GM21825 (cell line): ENCODE data around the gene SHROOM3.

Experiments
- ATAC-seq: cut with Tn5 transposase; IDR thresholded peaks from one replicate; pipeline ENCODE4 v1.9.1; 2021; ENCODE audit warnings: mild to moderate bottlenecking, moderate library complexity; ENCODE audit not compliant: unreplicated experiment

Gene SHROOM3

GRCh38 chr4:76758996-76759395 lies 324.0 kb downstream of the SHROOM3 start:
- no peak for ATAC-seq

- ATAC-seq: no peak
These were observed 325.2 kb downstream of the SHROOM3 start for GRCh38 chr4:76760193-76760592.

GRCh38 chr4:76762137-76763130 lies 327.4 kb downstream of the SHROOM3 start:
- no peak for ATAC-seq

- ATAC-seq: no peak
These were observed 329.2 kb downstream of the SHROOM3 start for GRCh38 chr4:76764251-76764650.

GRCh38 chr4:76765473-76766183 lies 330.6 kb downstream of the SHROOM3 start:
- ATAC-seq: no peak

DNA sequence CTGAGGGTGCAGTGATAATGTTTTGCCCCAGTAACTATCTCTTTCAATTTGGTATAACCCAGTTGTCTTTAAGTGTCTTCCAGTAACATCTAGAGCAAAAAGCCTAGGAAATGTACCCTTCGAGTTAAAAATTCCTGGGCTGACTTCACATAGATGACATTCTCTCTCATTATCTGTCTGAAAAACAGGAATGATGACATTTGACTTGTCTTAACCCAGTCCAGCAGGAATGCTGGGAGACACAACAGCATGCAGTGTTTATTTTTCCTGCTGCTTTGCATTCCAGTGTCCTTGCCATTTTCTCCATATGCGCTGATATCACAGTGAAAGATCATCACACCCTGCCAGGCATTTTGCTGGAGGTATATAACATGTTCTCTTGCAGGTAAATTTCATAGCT lies 333.0 kb downstream of the SHROOM3 start:
- no peak for ATAC-seq

- ATAC-seq: no peak
These were observed 337.6 kb downstream of the SHROOM3 start for GRCh38 chr4:76772498-76773106.

DNA sequence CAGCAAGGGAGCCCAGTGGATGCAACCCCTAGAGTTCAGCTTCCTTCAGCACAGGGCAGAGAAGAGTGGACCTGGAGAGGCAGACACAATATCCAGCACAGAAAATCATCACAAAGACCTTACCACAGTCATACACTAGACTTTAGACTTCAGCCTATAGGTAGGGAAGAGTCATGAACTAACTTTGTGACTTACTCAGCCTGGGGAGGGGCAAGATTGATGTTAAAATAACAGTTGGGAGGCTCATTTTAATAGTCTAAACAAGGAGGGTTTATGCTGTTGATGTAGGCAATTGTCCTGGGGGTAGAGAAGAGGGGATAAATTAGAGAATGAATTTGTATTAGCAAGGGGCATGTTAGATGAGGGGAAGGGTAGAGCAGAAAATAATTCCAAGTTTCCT lies 338.7 kb downstream of the SHROOM3 start:
- no peak for ATAC-seq

DNA sequence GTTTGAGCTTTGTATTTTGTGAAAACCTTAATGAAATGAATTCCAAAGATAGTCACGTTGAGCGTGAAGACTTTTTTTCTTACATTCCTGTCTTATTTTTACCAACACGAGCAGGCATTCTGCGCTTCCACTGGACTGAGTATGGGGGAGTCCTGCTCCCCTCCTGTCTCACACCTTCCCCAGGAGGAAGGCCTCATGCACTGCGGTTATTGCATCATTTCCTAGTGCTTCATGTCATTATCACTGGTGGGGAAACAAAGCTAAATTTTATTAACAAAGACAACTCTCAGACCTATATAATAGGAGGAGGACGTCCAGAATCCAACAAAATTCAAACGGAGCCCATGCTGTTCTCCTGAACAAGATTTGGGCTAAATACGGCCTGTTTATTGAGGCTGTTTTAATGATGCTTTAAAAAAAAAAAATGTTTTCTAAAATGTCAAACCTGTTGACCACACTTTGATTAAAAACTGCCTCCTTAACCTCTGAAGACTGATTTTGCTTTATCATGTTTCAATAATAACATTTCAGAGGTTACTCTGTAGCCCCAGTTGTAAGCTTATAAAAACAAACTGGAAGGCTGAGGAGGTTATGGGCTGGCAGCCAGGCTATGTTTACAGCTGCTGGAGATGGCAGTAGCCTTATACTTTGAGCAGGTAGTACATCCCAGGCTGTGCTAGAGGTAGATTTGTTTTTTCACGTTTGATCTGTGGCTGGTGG lies 344.9 kb downstream of the SHROOM3 start:
- ATAC-seq: no peak

GRCh38 chr4:76780781-76781697 lies 346.0 kb downstream of the SHROOM3 start:
- ATAC-seq: no peak

DNA sequence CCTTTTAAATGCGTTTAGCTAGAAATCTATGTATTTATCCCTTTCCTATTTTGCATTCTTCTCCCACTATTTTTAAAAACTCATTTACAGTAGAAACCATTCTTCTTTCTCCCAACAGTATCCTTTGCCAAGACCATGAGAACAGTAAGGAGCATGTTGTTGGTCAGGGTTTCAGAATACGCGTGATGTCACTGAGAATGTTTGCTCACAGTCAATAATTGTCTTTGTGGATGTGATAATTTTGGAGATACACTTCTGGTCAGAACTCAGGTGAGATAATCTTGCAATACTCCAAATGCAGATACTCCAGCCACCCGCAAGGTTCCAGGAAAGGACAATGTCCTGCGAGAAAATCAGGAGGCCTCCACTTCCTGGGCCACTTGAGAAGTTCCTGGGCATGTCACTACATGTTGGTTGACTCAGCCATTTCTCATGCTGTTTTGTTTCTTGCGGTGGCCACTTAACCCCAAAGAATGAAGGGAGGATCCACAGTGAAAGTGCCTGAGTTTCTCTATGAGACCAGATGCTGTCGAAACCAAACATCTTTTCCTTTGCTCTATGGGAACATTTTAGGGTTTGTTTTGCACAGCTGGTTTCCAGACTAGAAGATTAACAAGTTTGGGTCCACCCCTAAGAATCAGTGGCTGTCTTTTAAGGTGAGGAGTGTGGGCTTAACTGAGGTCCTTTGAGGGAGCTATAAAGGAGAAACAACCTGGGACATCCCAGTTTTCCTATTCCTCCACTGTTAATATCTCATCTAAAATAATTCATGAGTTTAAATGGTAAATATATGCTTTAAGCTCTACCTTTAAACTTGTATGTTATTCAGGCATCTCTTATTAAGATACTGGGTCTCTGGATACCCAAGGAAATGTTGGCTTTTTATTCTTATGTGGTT lies 346.9 kb downstream of the SHROOM3 start:
- no peak for ATAC-seq

DNA sequence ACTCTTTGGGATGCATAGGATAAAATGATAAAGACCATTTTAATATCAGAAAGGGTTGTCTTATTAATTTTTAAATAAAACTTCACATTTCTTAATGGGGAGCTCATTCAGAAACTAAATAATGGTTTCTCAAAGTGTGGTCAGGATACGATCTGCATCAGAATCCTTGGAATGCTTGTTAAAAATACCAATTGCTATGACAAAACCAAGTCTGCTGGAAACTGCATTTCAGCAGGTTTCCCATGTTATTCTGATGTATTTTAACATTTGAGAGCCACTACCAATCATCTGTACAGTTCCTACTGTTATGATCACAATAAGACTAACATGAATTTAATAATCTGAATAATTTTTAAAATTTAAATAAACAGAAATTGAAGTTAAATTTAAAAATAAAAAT lies 347.8 kb downstream of the SHROOM3 start:
- ATAC-seq: no peak

DNA sequence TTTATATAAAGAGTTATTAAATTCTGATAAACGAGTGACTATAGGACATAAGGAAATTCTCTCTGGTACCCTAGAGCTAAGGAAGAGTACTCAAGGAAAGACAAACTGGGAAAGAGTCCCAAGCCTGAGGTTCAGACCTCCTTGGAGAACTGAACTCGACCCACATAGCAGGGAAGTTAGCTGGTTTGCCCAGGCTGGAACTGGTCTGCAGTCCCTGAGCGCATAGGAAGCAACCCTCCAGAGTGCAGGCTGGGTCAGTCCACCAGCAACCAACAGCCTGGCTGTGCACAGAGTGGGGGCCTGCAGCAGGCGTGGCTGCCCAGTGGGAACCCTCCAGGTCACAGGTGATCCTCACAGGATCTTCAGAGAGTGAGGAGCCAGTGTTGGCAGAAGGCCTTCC lies 348.8 kb downstream of the SHROOM3 start:
- ATAC-seq: no peak

- ATAC-seq: no peak
These were observed 349.2 kb downstream of the SHROOM3 start for GRCh38 chr4:76784237-76784636.

DNA sequence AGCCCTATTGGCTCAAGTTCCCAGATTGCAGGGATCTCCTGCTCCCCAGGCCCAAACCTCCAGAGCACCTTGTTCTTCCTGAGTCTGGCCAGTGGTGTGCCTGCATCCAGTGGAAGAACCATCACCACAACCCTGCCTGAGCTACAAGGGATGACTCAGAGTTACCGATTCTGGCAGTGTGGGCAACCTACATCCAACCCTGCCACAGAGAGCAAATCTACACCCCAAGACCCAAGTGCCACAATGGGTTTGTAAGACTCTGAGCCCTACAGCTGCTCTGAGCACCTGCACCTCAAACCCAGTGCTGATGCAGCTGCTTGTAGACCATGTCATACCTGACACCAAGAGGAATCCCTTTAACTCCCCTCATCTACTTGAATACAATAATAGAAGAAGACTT lies 352.9 kb downstream of the SHROOM3 start:
- no peak for ATAC-seq

- ATAC-seq: no peak
These were observed 355.3 kb downstream of the SHROOM3 start for GRCh38 chr4:76790377-76790776.

DNA sequence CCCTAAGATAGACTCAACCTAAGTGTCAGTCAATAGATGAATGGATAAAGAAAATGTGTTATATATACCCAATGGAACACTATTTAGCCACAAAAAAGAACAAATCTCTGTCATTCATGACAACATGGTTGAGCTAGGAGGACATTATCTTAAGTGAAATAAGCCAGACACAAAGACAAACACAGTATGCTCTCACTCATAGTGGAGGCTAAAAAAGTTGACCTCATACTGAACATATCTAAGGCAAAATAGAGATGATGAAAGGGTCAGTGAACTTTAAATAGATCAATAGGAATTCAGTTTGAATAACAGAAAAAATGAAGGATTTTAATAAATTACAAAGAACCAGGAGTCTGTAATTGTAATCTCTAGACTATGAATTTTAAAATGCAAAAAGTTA lies 356.4 kb downstream of the SHROOM3 start:
- ATAC-seq: no peak

DNA sequence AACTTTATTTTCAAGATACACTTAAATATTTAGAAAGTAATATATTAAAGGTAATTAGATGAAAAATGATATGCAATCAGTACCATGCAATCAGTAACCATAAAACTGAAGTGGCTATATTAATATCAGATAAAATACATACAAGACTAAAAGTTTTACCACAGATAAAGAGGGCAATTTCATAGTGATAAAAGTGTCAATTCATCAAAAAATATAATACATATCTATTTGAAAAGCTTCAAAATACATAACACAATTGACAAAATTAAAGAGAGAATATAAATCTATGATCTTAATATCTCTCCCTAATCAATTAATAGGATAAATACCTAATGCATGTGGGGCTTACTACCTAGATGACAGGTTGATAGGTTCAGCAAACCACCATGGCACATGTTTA lies 357.4 kb downstream of the SHROOM3 start:
- no peak for ATAC-seq

GRCh38 chr4:76795243-76795642 lies 360.2 kb downstream of the SHROOM3 start:
- ATAC-seq: no peak
